GM18868 (cell line): ENCODE data around the gene TIAM2.
A peak's percentile ranks its signal among the peaks of the same experiment; 100 is the strongest.
"Not testable (repeated sequence)": the region's sequence is repeated elsewhere in the genome, so short reads cannot be mapped to it uniquely, and the experiment has no call there.

Experiments used
- ATAC-seq: cut with Tn5 transposase; IDR thresholded peaks from one replicate; pipeline ENCODE4 v1.9.1; 2021; ENCODE audit warnings: mild to moderate bottlenecking, moderate library complexity; ENCODE audit not compliant: unreplicated experiment

The TIAM2 gene

DNA sequence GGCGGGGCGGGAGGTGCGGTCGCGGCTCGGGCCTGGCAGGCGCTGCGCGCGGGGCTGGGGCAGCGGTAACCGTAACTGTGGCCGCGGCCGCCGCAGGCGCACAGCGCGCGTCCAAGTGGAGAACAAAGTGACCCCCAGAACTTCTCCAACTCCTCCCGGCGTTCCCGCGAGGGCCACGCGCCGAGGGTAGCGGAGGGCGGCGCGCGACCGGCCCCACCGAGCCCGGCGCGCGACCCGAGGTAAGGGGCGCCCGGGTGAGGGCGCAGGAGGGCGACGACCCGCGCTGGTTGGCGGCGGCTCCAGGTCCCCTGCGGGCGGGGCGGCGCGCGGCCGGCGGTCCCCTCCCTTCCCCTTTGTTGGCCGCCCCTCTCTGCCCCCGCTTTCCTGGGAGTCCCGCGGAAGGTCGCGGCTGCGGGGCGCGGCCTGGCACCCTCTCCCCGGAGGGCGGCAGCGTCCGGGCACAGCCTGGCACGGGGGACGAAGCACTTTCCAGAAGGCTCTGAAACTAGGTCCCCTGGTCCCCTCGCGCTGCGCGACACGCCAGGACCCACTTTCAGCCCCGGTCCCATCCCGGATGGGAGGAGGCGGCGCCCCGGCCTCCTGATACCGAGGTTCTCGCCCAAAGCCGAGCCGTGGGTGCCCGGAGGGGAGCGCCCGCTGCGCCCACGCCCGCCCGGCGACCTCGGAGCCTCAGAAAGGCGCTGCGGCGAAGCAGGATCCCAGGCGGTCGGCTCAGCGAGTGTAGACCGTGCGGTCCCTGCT lies at the start of gene TIAM2:
Gene TIAM2, plus strand, starts transcription at position 62 of the 762 bp plus-strand sequence. CDS start 133,909 bp downstream, outside the sequence.
- ATAC-seq = no peak

DNA sequence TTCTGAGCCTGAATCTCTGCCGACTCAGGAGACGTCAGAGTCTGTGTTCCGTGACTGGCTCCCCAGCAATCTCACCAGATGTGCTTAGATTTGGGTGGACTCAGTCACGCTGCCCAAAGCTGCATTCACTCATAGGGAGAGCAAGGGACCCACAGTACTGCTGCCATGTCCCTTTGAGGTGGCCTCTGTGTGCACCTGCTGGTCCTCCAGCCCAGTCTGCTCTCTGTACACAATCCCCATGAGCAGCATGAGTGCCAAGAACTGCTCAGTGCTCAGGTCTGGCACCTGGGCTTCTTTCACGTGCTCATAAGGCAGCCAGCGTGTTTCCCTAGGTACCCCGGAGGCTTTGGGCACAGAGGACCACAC lies 44.2 kb upstream of the TIAM2 start:
- no peak for ATAC-seq

DNA sequence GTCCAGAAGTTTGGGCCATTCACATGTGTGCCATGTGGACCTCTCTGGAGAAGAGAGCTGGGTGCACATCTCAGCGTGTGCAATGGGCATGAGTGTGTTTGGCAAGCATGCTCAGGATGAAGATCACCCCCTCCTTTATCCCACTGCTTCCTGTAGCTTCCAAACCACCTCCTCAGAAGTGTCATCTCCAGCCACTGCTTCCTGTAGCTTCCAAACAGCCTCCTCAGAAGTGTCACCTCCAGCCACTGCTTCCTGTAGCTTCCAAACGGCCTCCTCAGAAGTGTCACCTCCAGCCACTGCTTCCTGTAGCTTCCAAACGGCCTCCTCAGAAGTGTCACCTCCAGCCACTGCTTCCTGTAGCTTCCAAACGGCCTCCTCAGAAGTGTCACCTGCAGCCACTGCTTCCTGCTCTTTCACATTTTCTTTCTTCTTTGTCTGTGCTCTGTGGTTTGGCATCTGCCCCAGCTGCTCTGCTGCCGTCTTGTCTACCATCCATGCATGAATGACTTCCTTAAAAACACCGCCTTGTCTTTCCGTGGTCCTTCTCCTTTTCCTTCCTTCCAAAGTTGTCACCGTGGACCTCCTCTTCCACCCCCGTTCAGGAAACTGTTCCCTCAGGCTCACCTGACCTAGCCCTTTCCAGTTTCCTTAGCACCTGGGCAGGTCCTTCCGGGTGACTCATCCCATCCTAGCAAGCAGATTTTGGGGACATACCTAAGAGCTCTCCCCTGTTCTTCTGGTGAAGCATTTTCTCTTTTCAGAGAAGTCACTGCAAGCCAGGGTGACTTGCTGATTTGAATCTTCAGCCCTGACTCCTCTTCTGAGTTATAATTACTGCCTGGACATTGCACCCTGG lies 43.5 kb upstream of the TIAM2 start:
- peak; percentile 94 for ATAC-seq

DNA sequence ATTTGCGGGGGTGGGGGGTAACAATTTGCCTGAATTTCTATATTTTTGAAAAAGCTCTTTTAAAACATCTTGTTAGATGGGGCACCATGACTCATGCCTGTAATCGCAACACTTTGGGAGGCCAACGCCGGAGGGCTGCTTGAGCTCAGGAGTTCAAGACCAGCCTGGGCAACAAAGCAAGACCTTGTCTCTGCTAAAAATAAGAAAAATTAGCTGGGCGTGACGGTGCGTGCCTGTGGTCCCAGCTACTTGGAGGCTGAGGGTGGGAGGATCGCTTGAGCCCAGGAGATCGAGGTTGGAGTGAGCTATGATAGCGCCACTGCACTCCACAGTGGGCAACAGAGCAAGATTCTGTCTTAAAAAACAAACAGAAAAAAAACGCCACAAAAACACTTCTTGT lies 41.5 kb upstream of the TIAM2 start:
- no peak for ATAC-seq

DNA sequence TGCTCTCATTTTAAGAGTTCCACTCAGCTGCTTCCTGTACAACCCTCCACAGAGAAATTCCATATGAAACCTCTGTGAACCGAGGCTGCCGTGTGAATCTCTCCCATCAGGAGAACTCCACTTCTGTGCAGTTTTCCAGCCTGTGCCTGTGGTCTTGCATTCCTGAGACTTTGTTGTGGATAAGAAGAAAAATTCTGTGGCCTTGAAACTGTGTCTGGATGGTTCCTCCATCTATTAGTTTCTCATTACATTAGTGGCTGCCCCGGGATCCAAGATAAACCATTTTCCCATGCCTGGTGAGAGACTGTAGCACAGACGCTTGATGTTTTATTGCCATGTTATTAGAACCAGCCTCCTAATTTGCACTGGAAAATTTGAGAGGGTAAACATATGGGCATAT lies 40.8 kb upstream of the TIAM2 start:
- ATAC-seq = no peak

DNA sequence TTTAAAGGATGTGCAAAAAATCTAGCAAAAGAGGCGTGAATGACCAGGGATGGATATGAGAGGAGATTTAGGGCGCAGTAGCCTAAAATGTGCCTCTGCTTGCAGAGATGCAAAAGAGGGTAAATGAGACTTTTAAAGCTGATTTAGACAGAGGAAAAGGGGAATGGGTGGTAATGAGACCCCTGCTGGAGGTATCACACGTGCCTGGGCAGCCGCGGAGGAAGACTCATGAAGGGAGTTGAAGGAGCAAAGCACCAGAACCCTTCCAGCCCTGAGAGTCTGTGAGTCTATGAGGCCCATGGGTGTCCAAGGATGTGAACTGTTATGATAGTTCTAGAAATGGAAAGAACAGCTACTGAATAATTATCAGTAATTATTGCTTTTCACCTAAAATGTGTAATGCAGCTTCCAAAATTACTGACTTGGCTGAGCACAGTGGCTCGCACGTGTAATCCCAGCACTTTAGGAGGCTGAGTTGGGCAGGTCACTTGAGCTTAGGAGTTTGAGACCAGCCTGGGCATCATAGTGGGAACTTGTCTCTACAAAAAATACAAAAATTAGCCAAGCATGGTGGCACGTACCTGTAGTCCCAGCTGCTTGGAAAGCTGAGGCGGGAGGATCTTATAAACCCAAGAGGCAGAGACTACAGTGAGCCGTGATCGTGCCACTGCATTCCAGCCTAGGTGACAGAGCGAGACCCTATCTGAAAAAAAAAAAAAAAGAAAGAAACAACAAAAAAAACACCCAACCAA lies 38.2 kb upstream of the TIAM2 start:
- no peak for ATAC-seq

DNA sequence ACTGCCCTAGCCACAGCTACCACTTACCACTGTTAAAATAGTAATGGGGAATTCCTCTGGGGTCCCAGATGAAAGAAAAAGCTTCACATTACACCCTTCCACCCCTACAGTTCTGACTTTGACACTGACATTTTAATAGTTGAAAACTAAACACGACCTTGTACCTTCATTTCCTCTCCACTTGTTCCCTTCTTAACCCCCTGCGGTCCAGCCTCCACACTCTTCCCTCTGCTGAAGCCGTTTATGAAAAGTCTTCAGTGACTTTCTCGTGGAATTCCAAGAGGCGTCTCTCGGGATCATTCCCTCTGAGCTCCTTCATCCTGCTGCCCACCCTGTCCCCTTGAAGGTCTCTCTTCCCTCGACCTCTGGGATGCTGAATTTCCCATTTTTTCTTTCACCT lies 36.6 kb upstream of the TIAM2 start:
- ATAC-seq = no peak

DNA sequence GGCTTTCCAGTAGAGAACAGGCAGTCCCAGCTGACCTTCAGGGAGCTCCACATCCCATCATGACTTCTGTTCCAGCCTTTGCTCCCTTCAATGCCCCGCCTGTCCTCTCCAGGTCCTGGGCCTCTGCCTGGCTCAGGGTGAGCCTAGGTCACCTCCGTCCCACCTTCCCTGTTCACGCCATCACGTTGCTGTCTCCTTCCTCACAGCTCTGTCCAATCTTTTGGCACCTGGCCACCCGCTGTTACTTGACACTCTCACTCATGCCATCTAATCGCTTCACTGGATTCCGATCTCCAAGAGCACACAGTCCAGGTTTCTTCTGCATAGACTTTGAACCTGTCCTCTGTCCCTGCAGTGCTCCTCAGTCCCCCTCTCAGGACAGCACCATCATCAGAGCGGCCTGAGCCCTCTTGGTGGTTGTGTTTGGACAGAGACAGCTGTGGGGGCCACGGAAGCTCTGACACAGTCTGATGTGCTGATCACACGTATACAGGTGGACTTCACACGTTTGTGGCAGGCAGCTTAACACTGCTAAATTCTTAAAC lies 34.7 kb upstream of the TIAM2 start:
- no peak for ATAC-seq

DNA sequence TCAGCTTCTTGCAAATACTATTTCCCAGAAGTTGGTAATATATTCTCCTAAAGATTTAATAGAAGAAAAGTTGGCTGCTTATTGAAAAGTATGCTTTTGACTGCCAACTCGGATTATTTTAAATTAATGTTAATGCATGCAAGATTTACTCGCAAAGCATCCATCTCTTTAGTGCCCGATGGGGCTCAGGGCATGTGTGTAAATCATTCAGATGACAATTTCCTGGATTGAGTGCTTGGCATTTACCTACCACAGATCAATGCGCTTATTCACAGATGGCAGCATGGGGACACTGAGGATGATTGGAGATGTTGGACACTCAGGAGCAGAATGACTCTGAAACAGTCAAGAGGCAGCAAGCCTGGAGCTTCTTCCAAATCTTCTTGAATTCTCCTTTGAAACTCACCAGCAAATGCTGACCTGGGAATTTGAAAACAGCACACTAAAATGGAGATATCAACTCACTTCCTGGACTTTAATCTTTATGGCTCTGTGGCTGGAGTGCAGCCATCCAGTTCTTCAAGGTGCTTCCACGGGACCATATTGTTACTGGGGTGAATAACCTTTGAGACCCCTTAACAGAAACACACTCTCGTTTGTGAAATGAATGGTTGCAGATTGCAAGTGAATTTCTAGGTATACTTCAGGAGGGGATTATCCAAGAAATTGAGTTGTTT lies 34.1 kb upstream of the TIAM2 start:
- ATAC-seq = no peak

DNA sequence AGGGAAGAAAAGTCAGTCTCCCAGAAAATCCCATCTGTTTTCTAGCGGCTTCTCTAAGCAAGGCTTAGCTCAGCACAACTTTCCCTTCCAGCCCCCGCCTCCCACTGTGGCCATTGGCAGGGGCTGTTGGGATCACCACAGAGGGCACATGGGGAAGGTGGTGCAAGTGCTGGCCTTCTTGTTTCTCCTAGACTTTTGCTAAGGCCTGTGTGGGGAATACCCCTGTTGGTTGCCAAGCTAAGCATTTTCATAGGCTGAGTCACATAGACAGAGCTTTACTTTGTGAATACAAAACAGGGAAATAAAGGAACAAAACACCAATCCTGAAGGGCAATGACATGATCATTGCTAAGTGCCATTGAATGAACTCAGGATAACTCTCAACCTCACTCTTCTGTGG lies 32.4 kb upstream of the TIAM2 start:
- no peak for ATAC-seq

DNA sequence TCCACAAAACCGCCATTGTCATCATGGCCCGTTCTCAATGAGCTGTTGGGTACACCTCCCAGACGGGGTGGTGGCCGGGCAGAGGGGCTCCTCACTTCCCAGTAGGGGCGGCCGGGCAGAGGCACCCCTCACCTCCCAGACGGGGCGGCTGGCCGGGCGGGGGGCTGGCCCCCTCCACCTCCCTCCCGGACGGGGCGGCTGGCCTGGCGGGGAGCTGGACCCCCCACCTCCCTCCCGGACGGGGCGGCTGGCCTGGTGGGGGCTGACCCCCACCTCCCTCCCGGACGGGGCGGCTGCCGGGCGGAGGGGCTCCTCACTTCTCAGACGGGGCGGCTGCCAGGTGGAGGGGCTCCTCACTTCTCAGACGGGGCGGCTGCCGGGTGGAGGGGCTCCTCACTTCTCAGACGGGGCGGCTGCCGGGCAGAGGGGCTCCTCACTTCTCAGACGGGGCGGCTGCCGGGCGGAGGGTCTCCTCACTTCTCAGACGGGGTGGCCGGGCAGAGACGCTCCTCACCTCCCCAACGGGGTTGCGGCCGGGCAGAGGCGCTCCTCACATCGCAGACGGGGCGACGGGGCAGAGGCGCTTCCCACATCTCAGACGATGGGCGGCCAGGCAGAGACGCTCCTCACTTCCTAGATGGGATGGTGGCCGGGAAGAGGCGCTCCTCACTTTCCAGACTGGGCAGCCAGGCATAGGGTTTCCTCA lies 28.9 kb upstream of the TIAM2 start:
- not testable (repeated sequence) for ATAC-seq

DNA sequence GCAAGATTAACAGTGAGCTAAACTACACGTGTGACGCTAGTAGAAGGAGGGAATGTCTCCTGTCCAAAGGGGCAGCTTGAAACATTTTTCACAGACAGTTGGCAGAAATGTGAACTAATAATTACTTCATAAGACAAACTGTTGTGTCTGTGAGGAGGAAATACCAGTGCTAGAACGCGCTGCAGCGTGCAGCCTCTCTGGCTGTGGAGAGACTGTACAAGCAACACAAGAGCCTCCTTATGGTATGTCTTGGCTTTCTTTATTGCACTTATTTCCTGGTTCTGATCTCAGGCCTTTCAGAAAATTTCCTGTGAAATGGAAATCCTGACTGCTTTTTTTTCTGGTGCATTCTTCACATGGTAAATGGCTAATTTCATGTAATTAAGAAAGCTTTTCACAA lies 25.3 kb upstream of the TIAM2 start:
- no peak for ATAC-seq

DNA sequence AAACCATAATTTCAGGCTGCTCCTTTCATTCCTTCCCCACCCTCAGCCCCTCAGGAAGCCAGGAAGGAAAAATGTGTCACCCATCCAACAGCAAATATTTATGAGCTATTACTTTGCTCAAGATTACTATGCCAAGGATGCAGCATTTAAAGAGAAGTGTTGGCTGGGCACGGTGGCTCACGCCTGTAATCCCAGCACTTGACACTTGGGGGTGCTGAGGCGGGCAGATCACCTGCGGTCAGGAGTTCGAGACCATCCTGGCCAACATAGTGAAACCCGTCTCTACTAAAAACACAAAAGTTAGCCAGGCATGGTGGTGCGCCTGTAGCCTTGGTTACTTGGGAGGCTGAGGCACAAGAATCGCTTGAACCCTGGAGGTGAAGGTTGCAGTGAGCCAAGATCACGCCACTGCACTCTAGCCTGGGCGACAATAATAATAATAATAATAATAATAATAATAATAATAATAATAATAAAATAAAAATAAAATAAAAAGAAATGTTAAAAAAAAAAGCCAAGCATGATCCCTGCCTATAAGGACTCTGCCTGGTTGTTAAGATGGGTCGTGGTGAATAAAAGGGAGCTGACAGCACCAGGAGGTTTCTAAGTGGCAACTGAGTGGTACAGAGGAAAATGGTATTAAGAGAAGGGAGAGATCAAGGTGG lies 20.5 kb upstream of the TIAM2 start:
- no peak for ATAC-seq

DNA sequence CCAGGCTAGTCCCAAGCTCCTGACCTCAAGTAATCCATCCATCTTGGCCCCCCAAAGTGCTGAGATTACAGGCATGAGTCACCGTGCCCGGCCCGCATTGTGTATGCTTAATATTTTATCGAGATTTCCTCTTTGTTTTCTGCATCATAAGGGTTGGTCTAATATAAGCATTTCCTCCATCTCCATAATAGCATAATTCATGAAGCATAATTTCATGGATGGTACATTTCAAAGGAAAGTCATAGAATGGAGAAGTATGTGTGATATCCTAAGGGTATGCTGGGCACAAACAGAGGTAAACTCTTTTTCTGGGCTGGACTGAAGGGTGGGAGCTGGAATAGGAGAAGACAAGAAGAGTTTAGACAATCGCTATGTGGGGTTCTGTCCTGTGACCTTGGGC lies 17.5 kb upstream of the TIAM2 start:
- ATAC-seq = no peak

DNA sequence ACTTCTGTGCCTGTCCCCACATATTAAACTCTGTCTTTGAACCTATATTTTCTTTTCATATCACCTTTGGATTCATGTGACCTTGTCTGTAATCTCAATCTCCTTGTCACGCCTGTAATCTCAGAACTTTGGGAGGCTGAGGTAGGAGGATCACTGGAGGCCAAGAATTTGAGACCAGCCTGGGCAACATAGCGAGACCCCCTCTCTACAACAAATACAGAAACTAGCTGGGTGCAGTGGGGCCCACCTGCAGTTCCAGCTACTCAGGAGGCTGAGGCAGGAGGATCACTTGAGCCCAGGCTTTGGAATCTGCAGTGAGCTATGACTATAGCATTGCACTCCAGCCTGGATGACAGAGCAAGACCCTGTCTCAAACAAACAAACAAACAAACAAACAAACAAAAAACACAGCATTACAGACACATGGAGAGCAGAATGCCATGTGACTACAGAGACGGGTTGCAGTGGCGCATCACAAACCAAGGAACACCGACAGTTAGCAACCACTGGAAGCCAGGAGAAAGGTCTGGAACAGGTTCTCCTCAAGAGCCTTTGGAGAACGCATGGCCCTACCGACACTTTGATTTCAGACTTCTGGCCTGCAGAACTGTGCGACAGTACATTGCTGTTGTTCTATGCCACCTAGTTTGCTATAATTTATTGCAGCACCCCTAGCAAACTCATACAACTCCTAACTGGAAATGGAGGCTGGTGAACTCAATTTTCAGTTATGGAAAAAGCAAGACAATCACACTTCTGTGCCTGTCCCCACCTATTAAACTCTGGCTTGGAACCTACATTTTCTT lies 14.6 kb upstream of the TIAM2 start:
- no peak for ATAC-seq

DNA sequence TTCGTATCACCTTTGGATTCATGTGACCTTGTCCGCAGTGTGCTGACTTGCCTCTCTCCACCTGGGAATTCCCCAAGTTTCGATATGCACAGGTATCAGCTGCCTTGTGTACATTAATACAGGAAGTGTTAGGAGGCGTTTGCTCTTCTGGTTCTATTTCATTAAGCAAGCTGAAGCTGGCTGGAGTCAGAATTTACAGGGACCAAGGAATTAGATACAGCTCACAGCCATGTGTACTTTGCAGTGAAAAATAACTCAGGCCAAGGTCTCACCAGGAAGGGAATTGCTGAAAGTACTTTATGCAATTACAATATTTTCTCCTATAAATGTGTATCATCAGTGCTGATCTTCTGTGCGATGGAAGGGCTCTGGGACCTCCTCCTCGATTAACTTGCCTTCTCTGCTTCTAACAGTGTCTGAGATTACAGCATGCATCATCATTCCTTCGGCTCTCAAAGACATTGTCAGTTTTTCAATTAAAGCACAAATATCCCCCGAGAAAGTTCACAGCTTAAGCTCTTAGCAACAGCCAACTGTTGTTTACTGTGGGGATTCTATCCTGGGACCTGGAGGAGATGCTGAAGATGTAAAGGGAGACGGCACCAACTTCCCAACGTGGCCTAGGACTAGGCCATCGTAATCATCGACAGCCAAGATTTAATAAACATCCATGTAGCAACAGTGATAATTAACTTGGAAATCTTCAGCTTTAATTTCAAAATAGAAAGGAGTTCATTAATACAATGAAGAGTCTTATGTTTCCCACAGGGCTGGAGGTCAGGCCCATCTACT lies 13.8 kb upstream of the TIAM2 start:
- peak; percentile 99 for ATAC-seq

DNA sequence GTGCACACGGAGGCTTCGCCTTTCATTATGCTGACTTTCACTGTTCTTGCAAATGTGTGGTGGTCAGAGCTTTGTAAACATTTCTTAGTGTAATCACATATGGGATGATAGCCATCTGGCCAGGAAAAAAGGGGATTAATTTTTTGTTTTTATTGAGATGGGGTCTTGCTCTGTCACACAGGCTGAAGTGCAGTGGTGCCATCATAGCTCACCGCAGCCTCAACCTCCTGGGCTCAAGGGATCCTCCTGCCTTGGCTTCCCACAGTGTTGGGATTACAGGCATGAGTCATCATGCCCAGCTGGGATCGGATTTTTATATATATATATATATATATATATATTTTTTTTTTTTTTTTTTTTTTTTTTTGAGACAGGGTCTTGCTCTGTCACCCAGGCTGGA lies 11.0 kb upstream of the TIAM2 start:
- ATAC-seq = no peak

DNA sequence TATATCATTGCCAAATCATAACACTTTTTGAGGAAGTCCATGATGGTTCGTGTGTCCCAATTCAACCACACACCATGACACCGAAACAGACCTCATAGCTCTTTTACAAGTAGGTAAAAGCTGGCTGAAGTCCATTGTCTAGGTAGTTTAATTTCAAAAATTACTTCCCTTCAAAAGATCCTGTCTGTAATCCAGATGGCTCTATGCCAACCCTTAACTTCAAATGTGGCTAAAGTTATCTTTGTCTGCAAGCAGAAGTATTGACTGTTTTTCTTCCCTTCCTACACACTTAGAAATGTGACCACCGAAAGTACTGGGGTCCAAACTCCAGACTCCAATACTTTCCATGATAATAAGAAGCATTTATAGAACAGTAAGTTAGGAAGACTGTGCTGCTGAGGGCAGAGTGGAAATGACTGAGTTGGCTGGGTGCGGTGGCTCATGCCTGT lies 8.3 kb upstream of the TIAM2 start:
- no peak for ATAC-seq
